GM21528 (cell line): Measurements from ENCODE around the gene MAL.
"Not testable (repeated sequence)": the region's sequence is repeated elsewhere in the genome, so short reads cannot be mapped to it uniquely, and the experiment has no call there.

Experiments
- ATAC-seq: cut with Tn5 transposase; IDR thresholded peaks from one replicate; pipeline ENCODE4 v1.9.1; 2021; ENCODE audit warnings: mild to moderate bottlenecking, moderate library complexity; ENCODE audit not compliant: unreplicated experiment, low FRiP score

Gene MAL

GRCh38 chr2:95079199-95079683 lies 53.7 kb downstream of the MAL start:
- ATAC-seq = no peak

- ATAC-seq = no peak
Observed at GRCh38 chr2:95082477-95082876, 57.0 kb downstream of the MAL start.

- ATAC-seq = no peak
Observed at GRCh38 chr2:95086017-95086416, 60.5 kb downstream of the MAL start.

- no peak for ATAC-seq
Observed at GRCh38 chr2:95087379-95087778, 61.9 kb downstream of the MAL start.

- ATAC-seq = no peak
Observed at GRCh38 chr2:95091885-95092555, 66.5 kb downstream of the MAL start.

- not testable (repeated sequence) for ATAC-seq
Observed at GRCh38 chr2:95098273-95098672, 72.8 kb downstream of the MAL start.

GRCh38 chr2:95099910-95100309 lies 74.4 kb downstream of the MAL start:
- no peak for ATAC-seq
